Esophagus muscularis mucosa (tissue), 4 donors: ENCODE data around the gene CCDC92.

Source experiments
- CTCF ChIP-seq, 3 experiments: fragments of 200-600 bp in 2 of 3; fragments of 450-650 bp in 1 of 3; sonication (generic) in 2 of 3; IDR thresholded peaks; one replicate each; pipeline ENCODE4 v1.5.1; 2017 to 2019; ENCODE audit warnings: antibody characterized with exemption in 3 of 3, mild to moderate bottlenecking in 2 of 3, moderate library complexity in 1 of 3
- EP300 ChIP-seq: sonication (generic); formaldehyde crosslinking; IDR thresholded peaks from one replicate; pipeline ENCODE4 v1.6.1; 2017; ENCODE audit warnings: antibody characterized with exemption
- POLR2A ChIP-seq: fragments of 450-650 bp; IDR thresholded peaks from one replicate; pipeline ENCODE4 v1.6.1; 2017; ENCODE audit warnings: antibody characterized with exemption, moderate library complexity, mild to moderate bottlenecking, low read depth
- POLR2AphosphoS5 ChIP-seq, 2 donors: sonication (generic); formaldehyde crosslinking; IDR thresholded peaks; one replicate each; pipeline ENCODE4 v1.6.1; 2017; ENCODE audit warnings: antibody characterized with exemption in 2 of 2

- TF ChIP-seq POLR2A (no peak), CTCF (IDR thresholded peaks at IDR 0.05) (no peak), POLR2AphosphoS5 (IDR thresholded peaks at IDR 0.05) (no peak), EP300 (no peak)
These were observed 12.3 kb upstream of the CCDC92 start for GRCh38 chr12:123984903-123985302.
